Measurements from ENCODE around the gene ZBTB42. TPM values are rescaled to one million over a fixed set of nuclear protein-coding genes. Genes with fewer than 3 reads are reported as not detected.

Gene ZBTB42
- total RNA-seq, 4 donors from 2014 or later, result 2.4 to 20.8 (median 12.5) TPM

DNA sequence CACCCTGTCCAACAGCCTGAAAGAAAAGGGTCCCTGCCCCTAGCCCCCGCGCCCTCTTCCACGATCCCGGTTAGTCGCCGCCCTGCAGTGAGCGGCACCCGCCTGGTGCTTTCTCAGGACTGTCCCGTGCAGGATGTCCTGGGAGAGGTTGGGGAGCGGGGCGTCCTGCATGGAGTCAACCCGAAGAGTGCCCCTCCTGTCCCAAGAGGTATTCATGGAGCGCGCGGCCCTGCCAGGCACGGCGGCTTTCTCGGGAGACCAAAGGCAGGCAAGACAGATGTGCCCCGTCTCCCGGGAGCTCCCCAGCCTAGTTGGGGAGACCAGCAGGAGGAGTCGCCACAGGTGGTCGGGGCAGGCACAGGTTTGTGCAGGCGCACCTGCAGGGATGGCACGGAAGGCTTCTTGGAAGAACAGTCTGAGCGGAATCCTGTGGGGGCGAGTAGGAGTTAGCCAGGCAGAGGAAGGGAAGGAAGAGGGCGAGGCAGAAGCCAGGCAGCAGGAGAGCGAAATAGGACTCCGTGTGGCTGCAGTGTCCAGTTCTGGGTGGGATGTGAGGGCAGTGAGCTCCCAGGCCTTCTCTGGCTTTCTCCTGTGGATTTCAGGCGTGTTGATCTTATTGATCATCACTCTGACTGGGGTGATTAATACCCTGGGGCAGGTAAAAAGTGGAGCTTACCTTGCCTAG lies 47.2 kb upstream of the ZBTB42 start:
- in situ Hi-C loops (cut with MboI; ENCODE audit: low sequenced_read_pairs in 4 of 4), result no loop called here
- Histone ChIP-seq H3K27me3 (no peaks in the 10 kb centered on the region), H3K36me3 (peaks cover 0 to 34% of the 10 kb centered on the region in 2 donors), H3K4me3 (peak overlapping the region; percentile 84 to 98 (median 92)), H3K27ac (peak overlapping the region; percentile 90 to 99 (median 94)), H3K9me3 (no peaks in the 10 kb centered on the region), H3K4me1 (peaks cover 37 to 42% of the 10 kb centered on the region in 2 donors)
- DNase-seq (no peak), ATAC-seq (no peak)
- intact Hi-C loops (cut with DNase I; ENCODE audit: low total_unique reads), result no loop called here
- TF ChIP-seq POLR2A (IDR thresholded peaks at IDR 0.05) (no peak), CTCF (IDR thresholded peaks at IDR 0.05 in 4 of 5, conservative IDR thresholded peaks at IDR 0.05 in 1 of 5) (no peak)

DNA sequence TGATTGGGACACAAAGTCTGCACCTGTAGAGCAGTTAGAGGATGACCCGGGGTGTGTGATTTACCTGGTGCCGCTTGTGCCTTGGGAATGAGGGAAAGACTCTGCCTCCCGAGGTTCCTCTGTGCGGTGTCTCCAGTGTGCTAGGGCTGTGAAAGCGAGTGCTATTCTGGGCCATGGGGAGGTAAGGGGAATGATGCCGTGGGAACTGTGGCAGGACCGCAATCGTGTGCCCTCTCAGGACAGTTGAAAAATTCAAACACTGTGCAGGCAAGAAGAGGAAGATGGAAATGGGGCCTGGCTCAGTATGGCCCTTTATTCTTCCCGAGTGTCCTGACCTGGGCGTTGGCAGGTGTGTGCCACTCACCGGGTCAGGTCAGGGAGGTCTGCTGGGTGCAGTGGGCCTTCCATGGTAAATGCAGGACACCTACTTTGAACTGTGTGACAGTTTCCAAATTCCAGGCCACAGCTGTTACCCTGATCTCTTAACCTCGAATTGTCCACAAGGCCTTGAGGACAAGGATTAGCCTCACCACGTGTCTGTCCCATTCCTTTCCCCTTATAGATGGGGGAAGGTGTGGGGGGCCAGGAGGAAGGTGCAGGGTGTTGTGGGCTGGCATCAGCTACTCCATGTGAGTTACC lies 46.6 kb upstream of the ZBTB42 start:
- peak overlapping the region; percentile 90 to 99 (median 94) for H3K27ac ChIP-seq
- TF ChIP-seq POLR2A (IDR thresholded peaks at IDR 0.05) (no peak), CTCF (IDR thresholded peaks at IDR 0.05 in 4 of 5, conservative IDR thresholded peaks at IDR 0.05 in 1 of 5) (no peak)
- in situ Hi-C loops (cut with MboI; ENCODE audit: low sequenced_read_pairs in 4 of 4), result no loop called here
- ATAC-seq, result no peak
- intact Hi-C loops (cut with DNase I; ENCODE audit: low total_unique reads), result no loop called here
- no peaks in the 10 kb centered on the region for H3K9me3 ChIP-seq
- no peak for DNase-seq
- H3K4me3 ChIP-seq, result peak overlapping the region; percentile 84 to 98 (median 92)
- peaks cover 0 to 40% of the 10 kb centered on the region in 2 donors for H3K36me3 ChIP-seq
- H3K4me1 ChIP-seq, result peaks cover 32 to 37% of the 10 kb centered on the region in 2 donors
- no peaks in the 10 kb centered on the region for H3K27me3 ChIP-seq

- intact Hi-C loops (cut with DNase I; ENCODE audit: low total_unique reads), result no loop called here
These were observed 45.3 kb upstream of the ZBTB42 start for GRCh38 chr14:104755621-104756020.

GRCh38 chr14:104756477-104757237 lies 44.2 kb upstream of the ZBTB42 start:
- Histone ChIP-seq H3K36me3 (peaks cover 0 to 48% of the 10 kb centered on the region in 2 donors), H3K27ac (peak overlapping the region in 1 of 4 donors; percentile 16), H3K4me3 (no peak overlapping the region), H3K27me3 (no peaks in the 10 kb centered on the region), H3K4me1 (peaks cover 32 to 43% of the 10 kb centered on the region in 2 donors), H3K9me3 (no peaks in the 10 kb centered on the region)
- in situ Hi-C loops (cut with MboI; ENCODE audit: low sequenced_read_pairs in 4 of 4) (no loop called here), intact Hi-C loops (cut with DNase I; ENCODE audit: low total_unique reads) (no loop called here)
- TF ChIP-seq POLR2A (IDR thresholded peaks at IDR 0.05) (no peak), CTCF (IDR thresholded peaks at IDR 0.05 in 4 of 5, conservative IDR thresholded peaks at IDR 0.05 in 1 of 5) (no peak)
- ATAC-seq (no peak), DNase-seq (no peak)

More at GRCh38 chr14:104755621-104756020, 45.3 kb upstream of the ZBTB42 start:
- ATAC-seq, result no peak
- Histone ChIP-seq H3K4me3 (no peak overlapping the region), H3K4me1 (peaks cover 27 to 33% of the 10 kb centered on the region in 2 donors), H3K9me3 (no peaks in the 10 kb centered on the region), H3K27me3 (no peaks in the 10 kb centered on the region), H3K36me3 (peaks cover 0 to 48% of the 10 kb centered on the region in 2 donors), H3K27ac (peak overlapping the region in 2 of 4 donors; percentile 94)
- no peak for DNase-seq
- in situ Hi-C loops (cut with MboI; ENCODE audit: low sequenced_read_pairs in 4 of 4), result no loop called here
- TF ChIP-seq CTCF (IDR thresholded peaks at IDR 0.05 in 4 of 5, conservative IDR thresholded peaks at IDR 0.05 in 1 of 5) (no peak), POLR2A (IDR thresholded peaks at IDR 0.05) (no peak)
